Neural cell (in vitro differentiated cells): ENCODE measurements around the gene RGS4. TPM values are rescaled to one million over a fixed set of nuclear protein-coding genes. Genes with fewer than 3 reads are reported as not detected.

Experiments
- H2AFZ ChIP-seq: fragments of 200-600, 300-800 bp; sonication (generic), shearing (Covaris generic); 2 replicates; pipeline ENCODE4 v1.6.0; 2014; ENCODE audit warnings: low read depth, mild to moderate bottlenecking, antibody characterized with exemption, low read length, moderate library complexity
- H3F3A ChIP-seq: fragments of 200-600 bp; shearing (Covaris generic); 2 replicates; pipeline ENCODE4 v1.6.1; 2016; ENCODE audit warnings: mild to moderate bottlenecking, moderate library complexity, mixed read lengths, antibody characterized with exemption, low read length; ENCODE audit not compliant: insufficient read depth, poor library complexity, severe bottlenecking
- H3K27ac ChIP-seq: fragments of 200-600, 300-800 bp; sonication (generic), shearing (Covaris generic); 2 replicates; pipeline ENCODE4 v1.5.1; 2014; ENCODE audit warnings: mild to moderate bottlenecking, low read length, moderate library complexity
- H3K27me3 ChIP-seq: fragments of 300-800, 200-600 bp; sonication (generic), shearing (Covaris generic); 2 replicates; pipeline ENCODE4 v1.6.0; 2014; ENCODE audit warnings: mild to moderate bottlenecking, low read depth, low read length, moderate library complexity; ENCODE audit not compliant: insufficient read depth
- H3K36me3 ChIP-seq: fragments of 300-800, 200-600 bp; sonication (generic), shearing (Covaris generic); 2 replicates; pipeline ENCODE4 v1.5.1; 2014; ENCODE audit warnings: mild to moderate bottlenecking, antibody characterized with exemption, low read length, moderate library complexity; ENCODE audit not compliant: insufficient read depth
- H3K4me2 ChIP-seq: fragments of 300-800, 200-600 bp; sonication (generic), shearing (Covaris generic); 2 replicates; pipeline ENCODE4 v1.6.0; 2014; ENCODE audit warnings: mild to moderate bottlenecking, low read length
- H3K4me3 ChIP-seq: fragments of 300-800, 200-600 bp; sonication (generic), shearing (Covaris generic); 2 replicates; pipeline ENCODE4 v1.5.1; 2014; ENCODE audit warnings: mild to moderate bottlenecking, low read length, moderate library complexity
- H3K79me2 ChIP-seq: fragments of 200-600 bp; shearing (Covaris generic); replicated peaks from 2 replicates; pipeline ENCODE4 v1.6.0; 2014; ENCODE audit warnings: mild to moderate bottlenecking, low read length, moderate library complexity; ENCODE audit not compliant: insufficient read depth
- H3K9ac ChIP-seq: fragments of 300-800, 200-600 bp; sonication (generic), shearing (Covaris generic); 2 replicates; pipeline ENCODE4 v1.6.1; 2016; ENCODE audit warnings: mild to moderate bottlenecking, low read length, mixed read lengths
- H3K9me2 ChIP-seq: fragments of 200-600 bp; shearing (Covaris generic); 2 replicates; pipeline ENCODE4 v1.6.1; 2016; ENCODE audit warnings: mild to moderate bottlenecking, low read length, mixed read lengths; ENCODE audit not compliant: insufficient read depth
- H3K9me3 ChIP-seq: fragments of 200-600, 300-800 bp; sonication (generic), shearing (Covaris generic); 2 replicates; pipeline ENCODE4 v1.6.1; 2016; ENCODE audit warnings: mild to moderate bottlenecking, mixed run types, low read length, moderate library complexity, mixed read lengths
- H4K20me1 ChIP-seq: fragments of 200-600 bp; shearing (Covaris generic); 2 replicates; pipeline ENCODE4 v1.6.1; 2016; ENCODE audit warnings: mild to moderate bottlenecking, mixed run types; ENCODE audit not compliant: insufficient read depth
- CTCF ChIP-seq: fragments of 450-650 bp; IDR thresholded peaks from 2 replicates; pipeline ENCODE4 v1.5.1; 2014; ENCODE audit warnings: antibody characterized with exemption, mild to moderate bottlenecking, moderate library complexity; ENCODE audit not compliant: poor library complexity, severe bottlenecking
- EP300 ChIP-seq: fragments of 450-650 bp; conservative IDR thresholded peaks from 2 replicates; pipeline ENCODE4 v1.6.1; 2014; ENCODE audit warnings: antibody characterized with exemption, mild to moderate bottlenecking, moderate library complexity; ENCODE audit not compliant: poor library complexity, severe bottlenecking
- EZH2 ChIP-seq: fragments of 200-600, 300-800 bp; shearing (Covaris generic), sonication (generic); IDR thresholded peaks from 2 replicates; pipeline ENCODE4 v1.6.1; 2014; ENCODE audit warnings: antibody characterized with exemption, low read length, borderline replicate concordance, mild to moderate bottlenecking; ENCODE audit not compliant: insufficient read depth, poor library complexity, severe bottlenecking
- MXI1 ChIP-seq: fragments of 450-650 bp; conservative IDR thresholded peaks from 2 replicates; pipeline ENCODE4 v1.6.1; 2014; ENCODE audit warnings: antibody characterized with exemption, mild to moderate bottlenecking; ENCODE audit not compliant: poor library complexity, severe bottlenecking
- POLR2AphosphoS5 ChIP-seq: IDR thresholded peaks from 2 replicates; pipeline ENCODE4 v1.6.1; 2012
- RAD21 ChIP-seq: fragments of 450-650 bp; conservative IDR thresholded peaks from 2 replicates; pipeline ENCODE4 v1.6.1; 2014; ENCODE audit warnings: antibody characterized with exemption, mild to moderate bottlenecking, moderate library complexity
- REST ChIP-seq: IDR thresholded peaks from 2 replicates; pipeline ENCODE4 v1.6.1; 2012; ENCODE audit warnings: borderline replicate concordance
- SMC3 ChIP-seq: fragments of 450-650 bp; conservative IDR thresholded peaks from 2 replicates; pipeline ENCODE4 v1.6.1; 2014; ENCODE audit warnings: antibody characterized with exemption, mild to moderate bottlenecking, moderate library complexity; ENCODE audit not compliant: poor library complexity
- TAF1 ChIP-seq: IDR thresholded peaks from 2 replicates; pipeline ENCODE4 v1.6.1; 2012; ENCODE audit warnings: low read depth
- polyA plus RNA-seq: library from polyadenylated mRNA; depleted of rRNA; stranded (reverse); fragments of >200 nt; gene quantifications from 2 replicates; pipeline ENCODE4 v1.2.3, GENCODE V29; 2014

RGS4 gene
- polyA plus RNA-seq, 1 donor from 2014 or later = 1.6 TPM

- H3K9ac ChIP-seq = no peak overlapping the region
- H4K20me1 ChIP-seq = no peaks in the 10 kb centered on the region
- H3K4me3 ChIP-seq = no peak overlapping the region
- H3K27me3 ChIP-seq = no peaks in the 10 kb centered on the region
- H2AFZ ChIP-seq = no peak overlapping the region
- H3K36me3 ChIP-seq = no peaks in the 10 kb centered on the region
- TF ChIP-seq EZH2 = no peak
- no peak for TF ChIP-seq SMC3
- TF ChIP-seq CTCF = no peak
- no peak for TF ChIP-seq REST
- TF ChIP-seq RAD21 = no peak
- no peak for TF ChIP-seq EP300
- TF ChIP-seq POLR2AphosphoS5 = no peak
- TF ChIP-seq MXI1 = no peak
- TF ChIP-seq TAF1 = no peak
- no peaks in the 10 kb centered on the region for H3K79me2 ChIP-seq
- no peak overlapping the region for H3K27ac ChIP-seq
- H3K9me2 ChIP-seq = no peaks in the 10 kb centered on the region
- H3K9me3 ChIP-seq = no peaks in the 10 kb centered on the region
- no peak overlapping the region for H3K4me2 ChIP-seq
- H3F3A ChIP-seq = no peaks in the 10 kb centered on the region
Measured at GRCh38 chr1:163107655-163108054, 38.5 kb downstream of the RGS4 start.

- H3K79me2 ChIP-seq = no peaks in the 10 kb centered on the region
- H2AFZ ChIP-seq = no peak overlapping the region
- H3K4me2 ChIP-seq = no peak overlapping the region
- no peaks in the 10 kb centered on the region for H3K36me3 ChIP-seq
- no peak overlapping the region for H3K9ac ChIP-seq
- H3K27ac ChIP-seq = no peak overlapping the region
- TF ChIP-seq POLR2AphosphoS5 (no peak), REST (no peak), CTCF (no peak), SMC3 (no peak), EP300 (no peak), TAF1 (no peak)
- H3K9me3 ChIP-seq = no peaks in the 10 kb centered on the region
- H3K27me3 ChIP-seq = no peaks in the 10 kb centered on the region
- H3F3A ChIP-seq = no peaks in the 10 kb centered on the region
- no peaks in the 10 kb centered on the region for H4K20me1 ChIP-seq
- H3K4me3 ChIP-seq = no peak overlapping the region
- no peaks in the 10 kb centered on the region for H3K9me2 ChIP-seq
Measured at GRCh38 chr1:163115887-163116286, 46.7 kb downstream of the RGS4 start.
